Body of pancreas (tissue), 4 donors: ENCODE measurements around the gene KIAA0040.

Source experiments
- CTCF ChIP-seq, 7 experiments: fragments of 450-650 bp in 4 of 7; fragments of 200-600 bp in 3 of 7; sonication (generic) in 3 of 7; IDR thresholded peaks; one replicate each; pipeline ENCODE4 v1.5.1; 2016 to 2019; ENCODE audit warnings: antibody characterized with exemption in 7 of 7
- POLR2A ChIP-seq, 3 donors: fragments of 450-650 bp; IDR thresholded peaks; one replicate each; pipeline ENCODE4 v1.6.1; 2016; ENCODE audit warnings: antibody characterized with exemption in 3 of 3, mild to moderate bottlenecking in 2 of 3

- TF ChIP-seq CTCF (IDR thresholded peaks at IDR 0.05) (no peak), POLR2A (IDR thresholded peaks at IDR 0.05) (no peak)
These were observed 5.0 kb upstream of the KIAA0040 start for GRCh38 chr1:175197531-175197930.
